Loucy (cell line): ENCODE results near the gene WNT5A.

Experiments
- CTCF ChIP-seq: fragments of 200-600 bp; sonication (generic); conservative IDR thresholded peaks from 2 replicates; pipeline ENCODE4 v1.5.1; 2014; ENCODE audit warnings: mild to moderate bottlenecking, antibody characterized with exemption, low read length
- EZH2phosphoT487 ChIP-seq: fragments of 200-600 bp; IDR thresholded peaks from 2 replicates; pipeline ENCODE4 v1.6.1; 2018; ENCODE audit warnings: antibody characterized with exemption, mild to moderate bottlenecking, moderate library complexity, borderline replicate concordance

DNA sequence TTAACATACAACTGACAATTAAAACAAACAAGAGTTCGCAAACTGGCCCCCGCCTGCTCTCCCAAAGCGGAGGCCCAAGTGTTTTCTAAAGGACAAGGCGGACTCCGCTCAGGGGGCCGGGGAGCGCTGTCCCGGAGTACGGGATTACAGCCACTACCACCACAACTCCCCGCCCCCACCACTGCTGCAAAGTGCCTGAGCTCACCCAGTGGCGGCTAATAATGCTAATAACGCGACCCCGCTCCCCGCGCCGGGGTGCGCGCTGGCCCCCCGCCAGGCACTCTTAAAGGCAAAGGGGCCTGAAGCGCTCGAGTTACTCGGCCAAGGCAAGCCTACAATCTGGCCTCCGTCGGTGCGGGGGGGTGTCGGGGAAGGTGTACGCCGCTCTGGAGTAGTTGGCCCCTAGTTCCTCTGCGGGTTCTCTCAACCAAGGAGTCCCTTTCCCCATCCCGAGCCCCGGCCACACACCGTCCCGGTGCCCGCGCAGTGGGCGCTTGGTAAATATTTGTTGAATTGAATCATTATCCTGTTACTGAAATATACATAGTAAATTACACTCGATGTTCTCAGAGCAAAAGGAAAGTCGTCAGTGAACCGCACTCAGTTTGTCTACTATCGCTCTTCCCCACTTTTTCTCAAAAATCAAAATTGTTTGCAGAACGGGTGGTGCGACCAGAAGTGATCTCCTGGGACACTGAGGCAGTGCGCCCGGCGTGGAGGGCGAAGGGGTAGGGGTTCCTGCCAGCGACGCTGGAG, 827 bp downstream of the WNT5A start:
- no peak for TF ChIP-seq CTCF
- no peak for TF ChIP-seq EZH2phosphoT487
